Prostate gland (tissue), 2 donors: ENCODE results near the gene CFAP126.
"Not testable (repeated sequence)": the region's sequence is repeated elsewhere in the genome, so short reads cannot be mapped to it uniquely, and the experiment has no call there.

Experiments
- CTCF ChIP-seq, 4 experiments: fragments of 200-600 bp in 2 of 4; fragments of 450-650 bp in 2 of 4; sonication (generic) in 2 of 4; IDR thresholded peaks; 1 replicate in 3 of 4; 2 replicates in 1 of 4; pipeline ENCODE4 v1.5.1; 2016 to 2019; ENCODE audit warnings: antibody characterized with exemption in 4 of 4, mild to moderate bottlenecking in 2 of 4, moderate library complexity in 2 of 4
- POLR2A ChIP-seq: fragments of 450-650 bp; IDR thresholded peaks from one replicate; pipeline ENCODE4 v1.6.1; 2016; ENCODE audit warnings: antibody characterized with exemption, mild to moderate bottlenecking
- POLR2AphosphoS5 ChIP-seq: sonication (generic); formaldehyde crosslinking; IDR thresholded peaks from one replicate; pipeline ENCODE4 v1.6.1; 2017; ENCODE audit warnings: antibody characterized with exemption

- TF ChIP-seq CTCF (IDR thresholded peaks at IDR 0.05); POLR2A; POLR2AphosphoS5: not testable (repeated sequence)
These were observed 21.5 kb upstream of the CFAP126 start for GRCh38 chr1:161389158-161389557.
